Panc1 (cell line): Measurements from ENCODE around the gene HDLBP. TPM values are rescaled to one million over a fixed set of nuclear protein-coding genes. Genes with fewer than 3 reads are reported as not detected.

ENCODE experiments used
- ATAC-seq: fragments of 200-7000 bp; cut with Tn5 transposase; 2 replicates; pipeline ENCODE4 v1.9.1; 2020; ENCODE audit warnings: mild to moderate bottlenecking, moderate library complexity
- BruUV-seq: library from RNA; stranded (reverse); fragments of 400-500 nt; replicated peaks from 2 replicates; lab custom pipeline; 2021; lab: Mats Ljungman, UMichigan
- CTCF ChIA-PET: fragments of 300-600 bp; sonication (Branson Sonifier 250); formaldehyde crosslinking; loops from one replicate; lab custom pipeline; 2022; ENCODE audit warnings: antibody characterized with exemption; lab: Charles Lee
- POLR2A ChIA-PET: fragments of 300-600 bp; sonication (Branson Sonifier 250); formaldehyde crosslinking; loops from one replicate; lab custom pipeline; 2022; ENCODE audit warnings: antibody characterized with exemption; lab: Charles Lee
- DNase-seq: peaks from one replicate; pipeline ENCODE4 v3.0.0-alpha.2; 2010; ENCODE audit warnings: low read depth, low spot score
- H3K27ac ChIP-seq: 2 replicates; pipeline ENCODE4 v1.5.1; 2011; ENCODE audit warnings: mild to moderate bottlenecking, low read length, inconsistent platforms
- H3K27me3 ChIP-seq: fragments of 200-500 bp; sonication (Bioruptor generic); 2 replicates; pipeline ENCODE4 v1.6.0; 2014; ENCODE audit warnings: low read length, inconsistent platforms; ENCODE audit not compliant: control insufficient read depth, insufficient read depth
- H3K36me3 ChIP-seq: fragments of 200-500 bp; sonication (Bioruptor generic); 2 replicates; pipeline ENCODE4 v1.5.1; 2014; ENCODE audit warnings: inconsistent platforms, mild to moderate bottlenecking, low read length, moderate library complexity; ENCODE audit not compliant: control insufficient read depth, insufficient read depth
- H3K4me1 ChIP-seq: 2 replicates; pipeline ENCODE4 v1.5.1; 2011; ENCODE audit warnings: inconsistent platforms, mild to moderate bottlenecking, low read length, moderate library complexity; ENCODE audit not compliant: control insufficient read depth, insufficient read depth
- H3K4me3 ChIP-seq, 2 experiments: 2 replicates each; pipeline ENCODE4 v1.5.1; 2011 to 2012; ENCODE audit warnings: low read depth in 2 of 2, low read length in 2 of 2, mild to moderate bottlenecking in 2 of 2, inconsistent platforms in 1 of 2, moderate library complexity in 1 of 2
- H3K9me3 ChIP-seq: fragments of 200-500 bp; sonication (Bioruptor generic); 2 replicates; pipeline ENCODE4 v1.5.1; 2014; ENCODE audit warnings: low read depth, mild to moderate bottlenecking, inconsistent platforms, low read length, moderate library complexity; ENCODE audit not compliant: control insufficient read depth, insufficient read depth
- CTCF ChIP-seq: fragments of 450-650 bp; IDR thresholded peaks from 2 replicates; pipeline ENCODE4 v1.5.1; 2017; ENCODE audit warnings: mild to moderate bottlenecking
- POLR2AphosphoS5 ChIP-seq: IDR thresholded peaks from 2 replicates; pipeline ENCODE4 v1.6.1; 2012; ENCODE audit warnings: mild to moderate bottlenecking, low read depth, low read length, moderate library complexity
- SIN3A ChIP-seq: IDR thresholded peaks from 2 replicates; pipeline ENCODE4 v1.6.1; 2012; ENCODE audit warnings: low read depth, mild to moderate bottlenecking, low read length, moderate library complexity, borderline replicate concordance; ENCODE audit not compliant: insufficient read depth
- TCF7L2 ChIP-seq: IDR thresholded peaks from 2 replicates; pipeline ENCODE4 v1.6.1; 2011; ENCODE audit warnings: mild to moderate bottlenecking, low read depth, low read length, inconsistent platforms
- in situ Hi-C: cut with HindIII; loops from 2 replicates; pipeline ENCODE4 v1.10.0; 2016; ENCODE audit warnings: low sequenced_read_pairs, low pct_unique_long_range_greater_than_20kb
- intact Hi-C: fragments of 100-400 bp; cut with micrococcal nuclease; formaldehyde crosslinking; loops from one replicate; pipeline ENCODE4 v1.10.0; 2022; ENCODE audit not compliant: unreplicated experiment
- total RNA-seq: library from RNA; stranded (reverse); gene quantifications from one replicate; pipeline ENCODE4 v1.2.1, GENCODE V29; 2021; ENCODE audit not compliant: unreplicated experiment
- TF ChIP-seq, protein P1 (sequence below), 2 experiments: IDR thresholded peaks; 2 replicates each; pipeline ENCODE4 v1.6.1; 2011 to 2012; ENCODE audit warnings: low read depth in 2 of 2, control low read depth in 1 of 2, low read length in 1 of 2, mild to moderate bottlenecking in 1 of 2, moderate library complexity in 1 of 2; ENCODE audit not compliant: insufficient read depth in 1 of 2

Gene HDLBP
- total RNA-seq, 1 experiment from 2014 or later = 656 TPM

- ChIA-PET POLR2A (interaction anchor here (1.1 to 1.4 kb wide), 2 partner anchors 10 to 14 kb away, joined by 3 to 12 read pairs; no protein-coding TSS in a partner anchor), CTCF (no interaction called here)
- intact Hi-C loops (no loop called here), in situ Hi-C loops (no loop called here)
- no TSS peak for BruUV-seq
- no peak overlapping the region for H3K27ac ChIP-seq
- no peak overlapping the region for H3K4me3 ChIP-seq
- no peak for TF ChIP-seq POLR2AphosphoS5
- no peak for TF ChIP-seq CTCF
- TF ChIP-seq, protein P1, sequence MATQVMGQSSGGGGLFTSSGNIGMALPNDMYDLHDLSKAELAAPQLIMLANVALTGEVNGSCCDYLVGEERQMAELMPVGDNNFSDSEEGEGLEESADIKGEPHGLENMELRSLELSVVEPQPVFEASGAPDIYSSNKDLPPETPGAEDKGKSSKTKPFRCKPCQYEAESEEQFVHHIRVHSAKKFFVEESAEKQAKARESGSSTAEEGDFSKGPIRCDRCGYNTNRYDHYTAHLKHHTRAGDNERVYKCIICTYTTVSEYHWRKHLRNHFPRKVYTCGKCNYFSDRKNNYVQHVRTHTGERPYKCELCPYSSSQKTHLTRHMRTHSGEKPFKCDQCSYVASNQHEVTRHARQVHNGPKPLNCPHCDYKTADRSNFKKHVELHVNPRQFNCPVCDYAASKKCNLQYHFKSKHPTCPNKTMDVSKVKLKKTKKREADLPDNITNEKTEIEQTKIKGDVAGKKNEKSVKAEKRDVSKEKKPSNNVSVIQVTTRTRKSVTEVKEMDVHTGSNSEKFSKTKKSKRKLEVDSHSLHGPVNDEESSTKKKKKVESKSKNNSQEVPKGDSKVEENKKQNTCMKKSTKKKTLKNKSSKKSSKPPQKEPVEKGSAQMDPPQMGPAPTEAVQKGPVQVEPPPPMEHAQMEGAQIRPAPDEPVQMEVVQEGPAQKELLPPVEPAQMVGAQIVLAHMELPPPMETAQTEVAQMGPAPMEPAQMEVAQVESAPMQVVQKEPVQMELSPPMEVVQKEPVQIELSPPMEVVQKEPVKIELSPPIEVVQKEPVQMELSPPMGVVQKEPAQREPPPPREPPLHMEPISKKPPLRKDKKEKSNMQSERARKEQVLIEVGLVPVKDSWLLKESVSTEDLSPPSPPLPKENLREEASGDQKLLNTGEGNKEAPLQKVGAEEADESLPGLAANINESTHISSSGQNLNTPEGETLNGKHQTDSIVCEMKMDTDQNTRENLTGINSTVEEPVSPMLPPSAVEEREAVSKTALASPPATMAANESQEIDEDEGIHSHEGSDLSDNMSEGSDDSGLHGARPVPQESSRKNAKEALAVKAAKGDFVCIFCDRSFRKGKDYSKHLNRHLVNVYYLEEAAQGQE (IDR thresholded peaks at IDR 0.05; ENCODE audit: insufficient read depth in 1 of 2, low read depth in 2 of 2, low read length in 1 of 2) = no peak
- no peak for TF ChIP-seq TCF7L2
- no peak for TF ChIP-seq SIN3A
- H3K36me3 ChIP-seq = no peaks in the 10 kb centered on the region
- no peaks in the 10 kb centered on the region for H3K27me3 ChIP-seq
- H3K9me3 ChIP-seq = no peaks in the 10 kb centered on the region
- DNase-seq = no peak
- ATAC-seq = no peak
- peaks cover 16% of the 10 kb centered on the region for H3K4me1 ChIP-seq
Measured at GRCh38 chr2:241302083-241302482, 13.4 kb downstream of the HDLBP start.

DNA sequence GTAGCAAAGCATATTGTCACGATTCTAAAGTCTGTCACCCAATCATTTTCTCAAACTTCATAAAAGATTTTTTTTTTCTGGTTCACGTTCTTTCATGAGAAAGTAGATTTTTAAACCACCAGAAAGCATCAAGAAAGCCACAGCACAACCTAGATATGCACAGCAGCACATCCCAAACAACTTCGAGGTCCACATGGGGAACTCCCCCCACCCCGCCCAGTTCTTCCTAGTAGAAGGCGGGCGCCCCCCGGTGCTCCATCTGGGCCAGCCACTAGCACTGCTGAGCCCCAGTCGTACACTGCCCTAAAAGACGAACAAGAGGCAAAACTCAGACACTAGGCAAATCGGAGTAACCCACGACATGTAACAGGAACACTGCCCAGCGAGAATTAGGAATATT, 15.5 kb downstream of the HDLBP start:
- in situ Hi-C loops (no loop called here), intact Hi-C loops (no loop called here)
- H3K27ac ChIP-seq = no peak overlapping the region
- ChIA-PET POLR2A (no interaction called here), CTCF (no interaction called here)
- ATAC-seq (no peak), DNase-seq (no peak)
- no peaks in the 10 kb centered on the region for H3K36me3 ChIP-seq
- no peaks in the 10 kb centered on the region for H3K9me3 ChIP-seq
- peaks cover 16% of the 10 kb centered on the region for H3K4me1 ChIP-seq
- TF ChIP-seq POLR2AphosphoS5 (no peak), CTCF (no peak), SIN3A (no peak), TCF7L2 (no peak)
- TF ChIP-seq, protein P1 (IDR thresholded peaks at IDR 0.05; ENCODE audit: insufficient read depth in 1 of 2, low read depth in 2 of 2, low read length in 1 of 2) = no peak
- no peak overlapping the region for H3K4me3 ChIP-seq
- no TSS peak for BruUV-seq
- no peaks in the 10 kb centered on the region for H3K27me3 ChIP-seq
